BE2C (cell line): ENCODE data around the gene WDR35.
"Not testable (repeated sequence)": the region's sequence is repeated elsewhere in the genome, so short reads cannot be mapped to it uniquely, and the experiment has no call there.

Experiments used
- DNase-seq: peaks from one replicate; pipeline ENCODE4 v3.0.0-alpha.2; 2020
- H3K27me3 ChIP-seq: fragments of 250-450 bp; sonication (Bioruptor Pico); 2 replicates; pipeline ENCODE4 v1.5.1; 2020; ENCODE audit warnings: mild to moderate bottlenecking
- H3K36me3 ChIP-seq: fragments of 250-450 bp; sonication (Bioruptor Pico); 2 replicates; pipeline ENCODE4 v1.5.1; 2020; ENCODE audit warnings: mild to moderate bottlenecking
- H3K4me1 ChIP-seq: fragments of 250-450 bp; sonication (Bioruptor Pico); 2 replicates; pipeline ENCODE4 v1.5.1; 2020
- H3K4me3 ChIP-seq: 2 replicates; pipeline ENCODE4 v1.5.1; 2011; ENCODE audit warnings: low read depth, low read length
- H3K9me3 ChIP-seq: fragments of 250-450 bp; sonication (Bioruptor Pico); 2 replicates; pipeline ENCODE4 v1.5.1; 2020
- TF ChIP-seq, protein P1 (sequence below): IDR thresholded peaks from 2 replicates; pipeline ENCODE4 v1.5.1; 2012; ENCODE audit warnings: mild to moderate bottlenecking, low read depth, low read length

WDR35 gene

GRCh38 chr2:19897623-19898245, 92.2 kb downstream of the WDR35 start:
- Histone ChIP-seq H3K27me3 (no peaks in the 10 kb centered on the region), H3K4me3 (no peak overlapping the region), H3K36me3 (no peaks in the 10 kb centered on the region), H3K9me3 (no peaks in the 10 kb centered on the region), H3K4me1 (peaks cover 3% of the 10 kb centered on the region; the same call in 1 of the 2 replicates)
- DNase-seq = no peak
- TF ChIP-seq, protein P1, sequence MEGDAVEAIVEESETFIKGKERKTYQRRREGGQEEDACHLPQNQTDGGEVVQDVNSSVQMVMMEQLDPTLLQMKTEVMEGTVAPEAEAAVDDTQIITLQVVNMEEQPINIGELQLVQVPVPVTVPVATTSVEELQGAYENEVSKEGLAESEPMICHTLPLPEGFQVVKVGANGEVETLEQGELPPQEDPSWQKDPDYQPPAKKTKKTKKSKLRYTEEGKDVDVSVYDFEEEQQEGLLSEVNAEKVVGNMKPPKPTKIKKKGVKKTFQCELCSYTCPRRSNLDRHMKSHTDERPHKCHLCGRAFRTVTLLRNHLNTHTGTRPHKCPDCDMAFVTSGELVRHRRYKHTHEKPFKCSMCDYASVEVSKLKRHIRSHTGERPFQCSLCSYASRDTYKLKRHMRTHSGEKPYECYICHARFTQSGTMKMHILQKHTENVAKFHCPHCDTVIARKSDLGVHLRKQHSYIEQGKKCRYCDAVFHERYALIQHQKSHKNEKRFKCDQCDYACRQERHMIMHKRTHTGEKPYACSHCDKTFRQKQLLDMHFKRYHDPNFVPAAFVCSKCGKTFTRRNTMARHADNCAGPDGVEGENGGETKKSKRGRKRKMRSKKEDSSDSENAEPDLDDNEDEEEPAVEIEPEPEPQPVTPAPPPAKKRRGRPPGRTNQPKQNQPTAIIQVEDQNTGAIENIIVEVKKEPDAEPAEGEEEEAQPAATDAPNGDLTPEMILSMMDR = no peak

DNA sequence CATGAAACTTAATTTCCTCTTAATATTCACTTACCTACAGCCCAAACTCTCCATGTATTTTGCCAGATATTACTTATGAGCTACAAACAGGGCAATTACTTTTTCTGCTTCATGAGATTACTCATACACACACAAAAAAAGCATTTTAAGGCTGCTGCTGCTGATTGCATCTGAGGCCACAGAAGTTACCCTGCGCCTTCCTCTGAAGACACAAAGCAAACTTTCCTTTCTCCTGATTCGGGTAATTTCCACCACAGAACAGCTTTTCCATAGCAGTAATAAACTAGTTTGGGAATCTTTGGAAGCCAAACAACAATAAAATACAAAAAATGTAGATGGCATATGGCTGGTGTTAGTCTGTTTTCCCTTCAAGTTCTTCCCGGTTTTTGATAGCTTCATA, 94.4 kb downstream of the WDR35 start:
- no peaks in the 10 kb centered on the region for H3K9me3 ChIP-seq
- H3K4me1 ChIP-seq = peaks cover 3% of the 10 kb centered on the region; the same call in 1 of the 2 replicates
- H3K4me3 ChIP-seq = no peak overlapping the region
- no peaks in the 10 kb centered on the region for H3K36me3 ChIP-seq
- no peak for DNase-seq
- TF ChIP-seq, protein P1 = no peak
- no peaks in the 10 kb centered on the region for H3K27me3 ChIP-seq

GRCh38 chr2:19894134-19894792, 95.6 kb downstream of the WDR35 start:
- no peaks in the 10 kb centered on the region for H3K9me3 ChIP-seq
- TF ChIP-seq, protein P1 = no peak
- H3K27me3 ChIP-seq = no peaks in the 10 kb centered on the region
- peaks cover 3% of the 10 kb centered on the region; the same call in 1 of the 2 replicates for H3K4me1 ChIP-seq
- H3K4me3 ChIP-seq = no peak overlapping the region
- no peaks in the 10 kb centered on the region for H3K36me3 ChIP-seq
- no peak for DNase-seq

- H3K4me3 ChIP-seq = no peak overlapping the region
- H3K36me3 ChIP-seq = no peaks in the 10 kb centered on the region
- no peak for DNase-seq
- no peaks in the 10 kb centered on the region for H3K9me3 ChIP-seq
- TF ChIP-seq, protein P1 = no peak
- no peaks in the 10 kb centered on the region for H3K27me3 ChIP-seq
- H3K4me1 ChIP-seq = peaks cover 3% of the 10 kb centered on the region; the same call in 1 of the 2 replicates
Measured at GRCh38 chr2:19893520-19894133, 96.3 kb downstream of the WDR35 start.

DNA sequence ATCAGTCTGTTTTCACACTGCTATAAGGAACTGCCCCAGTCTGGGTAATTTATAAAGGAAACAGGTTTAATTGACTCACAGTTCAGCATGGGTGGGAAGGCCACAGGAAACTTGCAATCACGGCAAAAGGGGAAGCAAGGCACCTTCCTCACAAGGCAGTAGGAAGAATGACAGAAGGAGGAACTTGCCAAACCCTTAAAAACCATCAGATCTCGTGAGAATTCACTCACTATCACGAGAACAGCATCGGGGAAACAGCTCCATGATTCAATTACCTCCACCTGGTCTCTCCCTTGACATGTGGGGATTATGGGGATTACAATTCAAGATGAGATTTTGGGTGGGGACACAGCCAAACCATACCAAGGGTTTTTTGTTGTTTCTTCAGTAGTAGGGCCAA, 97.9 kb downstream of the WDR35 start:
- not testable (repeated sequence) for H3K4me1 ChIP-seq, H3K9me3 ChIP-seq, DNase-seq, H3K36me3 ChIP-seq, H3K4me3 ChIP-seq, H3K27me3 ChIP-seq

DNA sequence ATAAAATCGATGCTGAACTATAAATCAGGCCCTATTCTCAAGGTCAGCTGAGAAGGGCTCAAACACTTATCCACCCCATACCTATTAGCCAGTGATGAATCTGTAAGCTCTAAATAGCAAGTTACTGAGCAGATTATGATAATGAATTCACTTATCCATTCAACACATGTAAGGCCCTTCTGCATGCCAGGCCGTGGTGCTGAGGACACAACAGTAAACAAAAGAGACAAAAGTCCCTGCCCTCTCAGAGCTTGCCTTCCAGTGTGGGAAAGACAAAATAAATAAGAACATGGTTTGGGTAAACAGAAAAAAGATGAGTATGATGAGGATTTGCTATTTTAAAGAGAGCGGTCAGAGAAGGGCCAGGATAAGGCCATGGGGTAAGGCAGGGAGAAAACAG, 99.8 kb downstream of the WDR35 start:
- Histone ChIP-seq H3K9me3 (no peaks in the 10 kb centered on the region), H3K4me3 (no peak overlapping the region), H3K4me1 (0 out of 2 replicates have a peak, but pooled peaks cover 2% of the 10 kb centered on the region), H3K36me3 (no peaks in the 10 kb centered on the region), H3K27me3 (no peaks in the 10 kb centered on the region)
- TF ChIP-seq, protein P1 = no peak
- no peak for DNase-seq
